PC-9 (cell line): ENCODE results near the gene CCDC85C. TPM values are rescaled to one million over a fixed set of nuclear protein-coding genes. Genes with fewer than 3 reads are reported as not detected.

Experiments used
- Bru-seq: library from RNA; stranded (reverse); fragments of 400-500 nt; gene quantifications from one replicate; lab custom pipeline; 2021; lab: Mats Ljungman, UMichigan
- BruChase-seq, 2 experiments: library from RNA; stranded (reverse); fragments of 400-500 nt; gene quantifications; one replicate each; lab custom pipeline; 2021; lab: Mats Ljungman, UMichigan
- BruUV-seq: library from RNA; stranded (reverse); fragments of 400-500 nt; replicated peaks from 2 replicates; lab custom pipeline; 2021; lab: Mats Ljungman, UMichigan
- CTCF ChIA-PET: fragments of 300-600 bp; sonication (Branson Sonifier 250); formaldehyde crosslinking; loops from one replicate; lab custom pipeline; 2022; ENCODE audit warnings: antibody characterized with exemption; lab: Charles Lee
- POLR2A ChIA-PET: fragments of 300-600 bp; sonication (Branson Sonifier 250); formaldehyde crosslinking; loops from one replicate; lab custom pipeline; 2022; ENCODE audit warnings: antibody characterized with exemption; ENCODE audit not compliant: unreplicated experiment; lab: Charles Lee
- DNase-seq, 2 experiments: peaks; one replicate each; pipeline versions ENCODE4 v3.0.0 to v3.0.0-alpha.2; 2015 to 2022; ENCODE audit warnings: mixed read lengths in 1 of 2
- H2AFZ ChIP-seq: fragments of 200-600 bp; sonication (generic); 2 replicates; pipeline ENCODE4 v1.8.1; 2017; ENCODE audit warnings: antibody characterized with exemption
- H3F3A ChIP-seq: fragments of 200-600 bp; sonication (generic); 2 replicates; pipeline ENCODE4 v1.8.1; 2017; ENCODE audit warnings: antibody characterized with exemption, mild to moderate bottlenecking, low read depth; ENCODE audit not compliant: insufficient read depth
- H3K27ac ChIP-seq: fragments of 200-600 bp; sonication (generic); 2 replicates; pipeline ENCODE4 v1.6.1; 2016; ENCODE audit warnings: mixed run types
- H3K27me3 ChIP-seq: fragments of 200-600 bp; sonication (generic); 2 replicates; pipeline ENCODE4 v1.6.1; 2016; ENCODE audit warnings: low read depth, mixed run types; ENCODE audit not compliant: insufficient read depth
- H3K36me3 ChIP-seq: fragments of 200-600 bp; sonication (generic); 2 replicates; pipeline ENCODE4 v1.6.1; 2016; ENCODE audit warnings: low read depth, mixed run types
- H3K4me1 ChIP-seq: fragments of 200-600 bp; sonication (generic); replicated peaks from 2 replicates; pipeline ENCODE4 v1.6.1; 2016; ENCODE audit warnings: mixed run types; ENCODE audit not compliant: insufficient read depth
- H3K4me2 ChIP-seq: fragments of 200-600 bp; sonication (generic); 2 replicates; pipeline ENCODE4 v1.6.1; 2017; ENCODE audit warnings: mixed run types
- H3K4me3 ChIP-seq: fragments of 200-600 bp; sonication (generic); 2 replicates; pipeline ENCODE4 v1.6.1; 2016; ENCODE audit warnings: mixed run types
- H3K79me2 ChIP-seq: fragments of 200-600 bp; sonication (generic); 2 replicates; pipeline ENCODE4 v1.6.1; 2017; ENCODE audit warnings: low read depth, mixed run types
- H3K9me2 ChIP-seq: fragments of 200-600 bp; sonication (generic); 2 replicates; pipeline ENCODE4 v1.8.1; 2017; ENCODE audit warnings: mild to moderate bottlenecking; ENCODE audit not compliant: insufficient read depth
- H3K9me3 ChIP-seq: fragments of 200-600 bp; sonication (generic); 2 replicates; pipeline ENCODE4 v1.8.1; 2016; ENCODE audit warnings: low read depth; ENCODE audit not compliant: insufficient read depth
- H4K20me1 ChIP-seq: fragments of 200-600 bp; sonication (generic); 2 replicates; pipeline ENCODE4 v1.8.1; 2017; ENCODE audit not compliant: insufficient read depth
- EZH2 ChIP-seq: fragments of 200-600 bp; sonication (generic); IDR thresholded peaks from 2 replicates; pipeline ENCODE4 v1.8.0; 2017; ENCODE audit warnings: antibody characterized with exemption, low read depth
- intact Hi-C: fragments of 100-400 bp; cut with micrococcal nuclease; formaldehyde crosslinking; loops from one replicate; pipeline ENCODE4 v1.10.0; 2022; ENCODE audit not compliant: unreplicated experiment
- long read RNA-seq: library from polyadenylated mRNA; stranded (forward); transcript quantifications from one replicate; pipeline ENCODE4 v2.0.0, GENCODE V29; 2022
- total RNA-seq: library from RNA; stranded (reverse); gene quantifications from 2 replicates; pipeline ENCODE4 v1.2.3, GENCODE V29; 2021
- TF ChIP-seq, protein P1 (sequence below): fragments of 200-600 bp; sonication (generic); conservative IDR thresholded peaks from 2 replicates; pipeline ENCODE4 v1.6.1; 2017; ENCODE audit warnings: mixed run types, antibody characterized with exemption, mild to moderate bottlenecking, moderate library complexity

CCDC85C gene
- total RNA-seq, result 21.2 and 24.8 TPM in 2 replicates
- Bru-seq, nascent RNA, result percentile 48 among the genes with signal in this experiment
- percentile 47 among the genes with signal in this experiment for BruChase-seq, experiment 1, labeled RNA remaining after a 2-hour chase
- BruChase-seq, experiment 2, labeled RNA remaining after a 6-hour chase, result percentile 55 among the genes with signal in this experiment
- long read RNA-seq, full-length matches to known transcripts, result 4 of 19 reads
- long read RNA-seq, partial matches to known transcripts, result 0 of 19 reads
- long read RNA-seq, other reads (novel, unspliced or antisense), result 15 of 19 reads

DNA sequence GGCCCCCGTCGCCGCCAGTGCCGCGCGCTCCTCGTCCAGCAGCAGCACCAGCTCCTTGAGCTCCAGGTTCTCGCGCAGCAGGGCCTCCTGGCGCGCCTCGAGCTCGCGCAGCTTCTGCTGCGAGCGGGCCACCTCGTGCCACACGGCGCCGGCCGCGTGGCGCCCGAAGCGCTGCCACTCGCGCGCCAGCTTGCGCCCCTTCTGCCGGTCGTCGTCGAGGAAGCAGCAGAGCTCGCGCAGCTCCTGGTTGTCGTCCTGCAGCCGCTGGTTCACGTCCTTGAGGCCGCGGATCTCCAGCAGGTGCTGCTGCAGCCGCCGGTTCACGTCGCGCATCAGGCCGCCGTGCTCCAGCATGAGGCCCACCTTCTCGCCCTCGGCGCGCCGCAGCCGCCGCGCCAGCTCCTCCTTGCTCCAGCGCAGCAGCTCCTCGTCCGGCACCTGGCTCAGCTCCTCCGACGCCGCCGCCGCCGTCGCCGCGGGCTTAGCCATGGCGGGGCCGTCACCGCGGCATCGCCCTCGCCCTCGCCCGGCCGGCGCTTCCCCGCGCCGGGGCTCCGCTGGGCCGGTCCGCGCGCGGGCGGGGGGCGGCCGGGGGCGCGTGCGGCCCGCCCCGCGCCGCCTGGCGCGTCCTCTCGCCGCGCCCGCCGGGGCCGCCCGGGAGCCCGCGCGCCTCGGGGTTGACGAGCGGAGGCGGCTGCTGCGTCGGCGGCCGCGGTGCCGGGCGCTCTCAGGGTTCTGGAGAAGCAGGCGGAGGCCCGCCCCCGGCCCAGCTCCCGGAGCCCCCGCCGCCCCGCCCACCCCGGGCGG, at the start of gene CCDC85C:
Gene CCDC85C (minus strand): TSS at position 737 of the 807 bp plus-strand sequence. CDS start 248 bp downstream, at position 489.
- BruUV-seq, result no TSS peak
- H3K4me2 ChIP-seq, result peak within 1 kb of the TSS; percentile 90
- H3K4me1 ChIP-seq, result peaks cover 16% of the 10 kb centered on the region
- no peaks in the 10 kb centered on the region for H3K9me3 ChIP-seq
- no peaks in the 10 kb centered on the region for H3K9me2 ChIP-seq
- TF ChIP-seq, protein P1, sequence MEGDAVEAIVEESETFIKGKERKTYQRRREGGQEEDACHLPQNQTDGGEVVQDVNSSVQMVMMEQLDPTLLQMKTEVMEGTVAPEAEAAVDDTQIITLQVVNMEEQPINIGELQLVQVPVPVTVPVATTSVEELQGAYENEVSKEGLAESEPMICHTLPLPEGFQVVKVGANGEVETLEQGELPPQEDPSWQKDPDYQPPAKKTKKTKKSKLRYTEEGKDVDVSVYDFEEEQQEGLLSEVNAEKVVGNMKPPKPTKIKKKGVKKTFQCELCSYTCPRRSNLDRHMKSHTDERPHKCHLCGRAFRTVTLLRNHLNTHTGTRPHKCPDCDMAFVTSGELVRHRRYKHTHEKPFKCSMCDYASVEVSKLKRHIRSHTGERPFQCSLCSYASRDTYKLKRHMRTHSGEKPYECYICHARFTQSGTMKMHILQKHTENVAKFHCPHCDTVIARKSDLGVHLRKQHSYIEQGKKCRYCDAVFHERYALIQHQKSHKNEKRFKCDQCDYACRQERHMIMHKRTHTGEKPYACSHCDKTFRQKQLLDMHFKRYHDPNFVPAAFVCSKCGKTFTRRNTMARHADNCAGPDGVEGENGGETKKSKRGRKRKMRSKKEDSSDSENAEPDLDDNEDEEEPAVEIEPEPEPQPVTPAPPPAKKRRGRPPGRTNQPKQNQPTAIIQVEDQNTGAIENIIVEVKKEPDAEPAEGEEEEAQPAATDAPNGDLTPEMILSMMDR, result no peak
- no peak for TF ChIP-seq EZH2
- CTCF ChIA-PET, result no interaction called here
- no peak for DNase-seq
- H3F3A ChIP-seq, result no peaks in the 10 kb centered on the region
- H3K36me3 ChIP-seq, result no peaks in the 10 kb centered on the region
- peak within 1 kb of the TSS; percentile 91 for H2AFZ ChIP-seq
- no peaks in the 10 kb centered on the region for H4K20me1 ChIP-seq
- H3K79me2 ChIP-seq, result peaks cover 34% of the 10 kb centered on the region
- peak within 1 kb of the TSS; percentile 71 for H3K4me3 ChIP-seq
- POLR2A ChIA-PET, result interaction anchor here (0.6 to 0.7 kb wide), 2 partner anchors 81 to 310 kb away, joined by 3 to 5 read pairs; partner anchors contain the start of gene CYP46A1
- peak within 1 kb of the TSS; percentile 50 for H3K27ac ChIP-seq
- H3K27me3 ChIP-seq, result no peaks in the 10 kb centered on the region
- intact Hi-C loops, result loop anchor here (1.0 to 2.0 kb wide), 2 partner anchors 29 to 40 kb away; no protein-coding TSS in a partner anchor

DNA sequence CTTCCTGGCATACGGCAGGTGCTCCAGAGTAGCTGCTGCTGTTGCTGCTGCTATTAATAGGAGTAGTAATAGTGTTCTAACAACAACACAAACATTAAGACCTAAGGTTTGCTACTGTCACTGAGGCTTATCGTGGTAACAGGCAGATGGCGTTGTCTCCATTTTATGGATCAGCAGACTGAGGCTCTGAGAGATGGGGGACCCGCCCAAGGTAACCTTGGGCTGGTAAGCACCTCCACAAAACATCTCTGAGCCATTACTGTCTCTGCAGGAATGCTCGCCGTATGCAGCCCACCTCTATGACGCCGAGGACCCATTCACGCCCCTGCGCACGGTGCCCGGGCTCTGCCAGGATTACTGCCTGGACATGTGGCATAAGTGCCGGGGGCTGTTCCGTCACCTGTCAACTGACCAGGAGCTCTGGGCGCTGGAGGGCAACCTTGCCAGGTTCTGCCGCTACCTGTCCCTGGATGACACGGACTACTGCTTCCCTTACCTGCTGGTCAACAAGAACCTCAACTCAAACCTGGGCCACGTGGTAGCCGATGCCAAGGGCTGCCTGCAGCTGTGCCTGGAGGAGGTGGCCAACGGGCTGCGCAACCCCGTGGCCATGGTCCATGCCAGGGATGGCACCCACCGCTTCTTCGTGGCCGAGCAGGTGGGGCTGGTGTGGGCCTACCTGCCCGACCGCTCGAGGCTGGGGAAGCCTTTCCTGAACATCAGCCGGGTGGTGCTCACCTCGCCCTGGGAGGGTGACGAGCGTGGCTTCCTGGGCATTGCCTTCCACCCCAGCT, 48.1 kb upstream of the CCDC85C start:
- Histone ChIP-seq H2AFZ (no peak overlapping the region), H3K27me3 (0 out of 2 replicates have a peak, but pooled peaks cover 3% of the 10 kb centered on the region), H3K27ac (no peak overlapping the region), H3K4me1 (no peaks in the 10 kb centered on the region), H3K4me2 (no peak overlapping the region), H3K79me2 (no peaks in the 10 kb centered on the region), H4K20me1 (no peaks in the 10 kb centered on the region), H3F3A (no peaks in the 10 kb centered on the region), H3K36me3 (no peaks in the 10 kb centered on the region), H3K4me3 (no peak overlapping the region), H3K9me2 (no peaks in the 10 kb centered on the region), H3K9me3 (no peaks in the 10 kb centered on the region)
- POLR2A ChIA-PET, result no interaction called here
- no TSS peak for BruUV-seq
- no peak for TF ChIP-seq EZH2
- TF ChIP-seq, protein P1, result no peak
- intact Hi-C loops, result no loop called here
- no peak for DNase-seq
- CTCF ChIA-PET, result no interaction called here

DNA sequence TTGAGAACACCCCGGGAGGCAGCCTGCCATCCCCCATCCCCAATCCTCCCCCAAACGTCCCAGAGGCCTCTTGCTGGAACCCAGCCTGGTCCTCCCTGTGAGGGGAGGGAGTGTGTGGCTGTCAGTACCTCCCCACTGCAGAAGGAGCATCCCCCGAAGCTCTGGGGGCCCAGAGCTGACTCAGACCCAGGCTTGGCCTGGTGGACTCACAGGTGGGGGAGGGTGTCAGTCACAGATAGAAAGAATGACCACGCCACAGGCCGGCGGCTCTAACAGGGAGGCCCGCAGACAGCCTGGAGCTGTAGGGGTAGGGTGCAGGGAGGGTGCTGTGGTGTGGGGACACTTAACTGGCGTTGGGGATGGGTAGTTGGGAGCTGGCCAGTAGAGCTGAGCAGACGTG, 46.2 kb upstream of the CCDC85C start:
- no peak for DNase-seq
- intact Hi-C loops, result no loop called here
- Histone ChIP-seq H3K79me2 (no peaks in the 10 kb centered on the region), H3K9me3 (no peaks in the 10 kb centered on the region), H3K36me3 (no peaks in the 10 kb centered on the region), H3K4me2 (no peak overlapping the region), H4K20me1 (no peaks in the 10 kb centered on the region), H3F3A (no peaks in the 10 kb centered on the region), H3K9me2 (no peaks in the 10 kb centered on the region), H3K4me3 (no peak overlapping the region), H2AFZ (no peak overlapping the region), H3K4me1 (no peaks in the 10 kb centered on the region), H3K27ac (no peak overlapping the region), H3K27me3 (no peaks in the 10 kb centered on the region)
- ChIA-PET POLR2A (no interaction called here), CTCF (no interaction called here)
- no TSS peak for BruUV-seq
- TF ChIP-seq, protein P1, result no peak
- TF ChIP-seq EZH2, result no peak
